ENCODE results near the gene LTB4R2. TPM values are rescaled to one million over a fixed set of nuclear protein-coding genes. Genes with fewer than 3 reads are reported as not detected.

The LTB4R2 gene
- total and polyA plus RNA-seq, 2 donors (not counting 3 experiments of a cell fraction or from before 2014, with no cell fraction given) = 5.5 to 13.1 TPM

DNA sequence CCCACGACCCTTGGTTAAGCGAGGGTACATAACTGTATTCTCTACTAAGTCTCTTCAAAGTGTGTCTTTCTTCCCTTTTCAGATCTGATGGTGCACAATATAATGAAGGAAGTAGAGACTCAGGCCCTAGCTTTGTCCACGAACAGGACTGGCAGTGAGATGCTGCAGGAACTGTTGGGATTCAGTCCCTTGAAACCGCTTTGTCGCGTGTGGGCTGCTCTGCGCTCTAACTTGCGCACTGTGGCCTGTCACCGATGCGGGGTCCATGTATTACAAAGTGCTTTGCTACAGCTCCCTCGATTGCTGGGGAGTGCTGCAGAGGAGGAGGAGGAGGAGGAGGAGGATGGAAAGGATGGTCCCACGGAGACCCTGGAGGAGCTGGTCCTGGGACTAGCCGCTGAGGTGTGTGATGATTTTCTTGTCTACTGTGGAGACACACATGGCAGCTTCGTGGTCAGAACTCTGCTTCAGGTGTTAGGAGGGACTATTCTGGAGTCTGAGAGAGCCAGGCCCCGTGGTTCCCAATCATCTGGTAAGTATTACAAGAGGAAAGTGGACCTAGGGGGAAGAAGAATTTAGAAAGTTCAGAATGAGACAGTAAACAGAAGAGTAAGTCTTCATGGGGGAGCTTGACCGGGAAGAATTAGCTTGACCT is 9.5 kb upstream of the LTB4R2 start:
- POLR2A ChIA-PET = interaction anchor here (0.6 kb wide), 1 partner anchor 40 kb away, joined by 3 read pairs; no protein-coding TSS in a partner anchor
- Histone ChIP-seq H4K20me1 (replicated peaks; ENCODE audit: control insufficient read depth, extremely low read depth, insufficient read depth, low read length) (no peaks in the 10 kb centered on the region), H3K27me3 (ENCODE audit: control insufficient read depth in 2 of 2, insufficient read depth in 2 of 2, low read length in 2 of 2) (no peaks in the 10 kb centered on the region), H3K9ac (replicated peaks; ENCODE audit: extremely low read depth, insufficient read depth, low read length) (peak overlapping the region; percentile 58), H3K79me2 (ENCODE audit: control insufficient read depth, insufficient read depth, low read length) (peaks cover 11% of the 10 kb centered on the region), H3K9me1 (replicated peaks; ENCODE audit: control insufficient read depth, extremely low read depth, insufficient read depth, low read length) (no peaks in the 10 kb centered on the region), H3K4me2 (ENCODE audit: insufficient read depth, low read length) (peak overlapping the region; percentile 90), H3K4me3 (replicated peaks in 1 of 3; ENCODE audit: insufficient read depth in 1 of 3, low read depth in 1 of 3, low read length in 3 of 3) (peak overlapping the region; percentile 79 to 85 (median 82)), H3K27ac (ENCODE audit: insufficient read depth, low read depth, low read length) (peak overlapping the region; percentile 19), H2AFZ (ENCODE audit: low read depth, low read length) (peak overlapping the region; percentile 24), H3K36me3 (ENCODE audit: control insufficient read depth in 2 of 2, extremely low read depth in 1 of 2, insufficient read depth in 2 of 2, low read length in 2 of 2) (peaks cover 5 to 30% of the 10 kb centered on the region in 2 experiments), H3K9me3 (replicated peaks; ENCODE audit: control insufficient read depth, insufficient read depth, low read length) (no peaks in the 10 kb centered on the region), H3K4me1 (ENCODE audit: control insufficient read depth, extremely low read depth, insufficient read depth, low read length) (peaks cover 22% of the 10 kb centered on the region)
- no peak for DNase-seq (ENCODE audit: low read depth, low spot score)
- dilution Hi-C loops (cut with MboI; ENCODE audit: extremely low pct_ligation_motif_present, low sequenced_read_pairs) (no loop called here), intact Hi-C loops (cut with micrococcal nuclease) (no loop called here)
- no peak for TF ChIP-seq POLR2A (IDR thresholded peaks at IDR 0.05; ENCODE audit: low read depth, low read length)
- no peak for TF ChIP-seq GATA2 (IDR thresholded peaks at IDR 0.05; ENCODE audit: insufficient read depth, insufficient read length, low read depth, low read length)
- no peak for TF ChIP-seq POLR2AphosphoS5 (IDR thresholded peaks at IDR 0.05; ENCODE audit: insufficient read depth, low read depth, low read length)
- TF ChIP-seq, protein P1, sequence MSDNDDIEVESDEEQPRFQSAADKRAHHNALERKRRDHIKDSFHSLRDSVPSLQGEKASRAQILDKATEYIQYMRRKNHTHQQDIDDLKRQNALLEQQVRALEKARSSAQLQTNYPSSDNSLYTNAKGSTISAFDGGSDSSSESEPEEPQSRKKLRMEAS (IDR thresholded peaks at IDR 0.05; ENCODE audit: insufficient read depth, insufficient read length) = no peak
- TF ChIP-seq, protein P2, sequence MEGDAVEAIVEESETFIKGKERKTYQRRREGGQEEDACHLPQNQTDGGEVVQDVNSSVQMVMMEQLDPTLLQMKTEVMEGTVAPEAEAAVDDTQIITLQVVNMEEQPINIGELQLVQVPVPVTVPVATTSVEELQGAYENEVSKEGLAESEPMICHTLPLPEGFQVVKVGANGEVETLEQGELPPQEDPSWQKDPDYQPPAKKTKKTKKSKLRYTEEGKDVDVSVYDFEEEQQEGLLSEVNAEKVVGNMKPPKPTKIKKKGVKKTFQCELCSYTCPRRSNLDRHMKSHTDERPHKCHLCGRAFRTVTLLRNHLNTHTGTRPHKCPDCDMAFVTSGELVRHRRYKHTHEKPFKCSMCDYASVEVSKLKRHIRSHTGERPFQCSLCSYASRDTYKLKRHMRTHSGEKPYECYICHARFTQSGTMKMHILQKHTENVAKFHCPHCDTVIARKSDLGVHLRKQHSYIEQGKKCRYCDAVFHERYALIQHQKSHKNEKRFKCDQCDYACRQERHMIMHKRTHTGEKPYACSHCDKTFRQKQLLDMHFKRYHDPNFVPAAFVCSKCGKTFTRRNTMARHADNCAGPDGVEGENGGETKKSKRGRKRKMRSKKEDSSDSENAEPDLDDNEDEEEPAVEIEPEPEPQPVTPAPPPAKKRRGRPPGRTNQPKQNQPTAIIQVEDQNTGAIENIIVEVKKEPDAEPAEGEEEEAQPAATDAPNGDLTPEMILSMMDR (IDR thresholded peaks at IDR 0.05; ENCODE audit: extremely low read depth in 1 of 2, insufficient read depth in 1 of 2, low read depth in 1 of 2, low read length in 2 of 2) = no peak
- TF ChIP-seq MYC (IDR thresholded peaks at IDR 0.05; ENCODE audit: low read depth, low read length) = no peak
- TF ChIP-seq JUN (IDR thresholded peaks at IDR 0.05; ENCODE audit: borderline replicate concordance, insufficient read depth, insufficient read length, low read depth) = no peak
- no peak for FAIRE-seq
- CTCF ChIA-PET = interaction anchor here (0.9 to 5.5 kb wide), 8 partner anchors 9 to 242 kb away, joined by 3 to 199 read pairs (median 12); partner anchors contain the start of genes CHMP4A, CIDEB, IRF9 and LTB4R
- BruUV-seq (replicated peaks) = no TSS peak

Measured in endothelial cell of umbilical vein (primary cell).